ENCODE results near the gene RNASEH1.
"Not testable (repeated sequence)": the region's sequence is repeated elsewhere in the genome, so short reads cannot be mapped to it uniquely, and the experiment has no call there.

RNASEH1 gene

DNA sequence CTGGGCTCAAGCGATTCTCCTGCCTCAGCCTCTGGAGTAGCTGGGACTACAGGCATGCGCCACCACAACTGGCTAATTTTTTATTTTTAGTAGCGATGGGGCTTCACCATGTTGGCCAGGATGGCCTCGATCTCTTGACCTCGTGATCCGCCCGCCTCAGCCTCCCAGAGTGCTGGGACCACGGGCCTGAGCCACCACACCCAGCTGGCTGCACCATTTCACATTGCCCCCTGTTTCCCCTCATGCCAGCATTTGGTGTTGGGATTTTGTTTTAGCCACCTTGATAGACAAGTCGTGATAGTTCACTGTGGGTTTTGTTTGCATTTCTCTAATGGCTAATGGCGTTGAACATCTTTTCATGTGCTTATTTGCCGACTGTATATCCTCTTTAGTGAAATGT is 31.0 kb upstream of the RNASEH1 start:
- no peak for DNase-seq (ENCODE audit: low read depth)

DNA sequence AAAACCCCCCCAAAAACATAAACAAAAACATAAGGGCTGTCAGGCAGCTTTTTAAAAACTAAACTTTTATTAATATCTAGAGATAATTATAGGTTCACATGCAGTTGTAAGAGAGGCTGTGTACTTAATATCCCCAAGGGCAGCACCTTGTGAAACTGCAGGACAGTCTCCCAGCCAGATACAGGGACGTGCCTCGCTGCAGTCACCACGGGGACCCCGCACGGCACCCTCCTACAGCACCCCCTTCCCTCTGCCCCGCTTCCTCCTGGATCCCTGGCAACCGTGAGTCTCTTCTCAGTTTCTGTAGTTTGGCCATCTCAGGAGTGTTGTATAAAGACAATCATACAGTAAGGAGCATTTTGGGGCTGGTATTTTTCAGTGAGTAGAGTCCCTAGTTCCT is 30.0 kb upstream of the RNASEH1 start:
- DNase-seq (ENCODE audit: low read depth) = no peak

- no peak for DNase-seq (ENCODE audit: low read depth)
Observed at GRCh38 chr2:3587432-3587831, 29.3 kb upstream of the RNASEH1 start.

- no peak for DNase-seq (ENCODE audit: low read depth)
Observed at GRCh38 chr2:3587021-3587420, 28.9 kb upstream of the RNASEH1 start.

- DNase-seq (ENCODE audit: low read depth) = no peak
Observed at GRCh38 chr2:3586220-3586619, 28.1 kb upstream of the RNASEH1 start.

DNA sequence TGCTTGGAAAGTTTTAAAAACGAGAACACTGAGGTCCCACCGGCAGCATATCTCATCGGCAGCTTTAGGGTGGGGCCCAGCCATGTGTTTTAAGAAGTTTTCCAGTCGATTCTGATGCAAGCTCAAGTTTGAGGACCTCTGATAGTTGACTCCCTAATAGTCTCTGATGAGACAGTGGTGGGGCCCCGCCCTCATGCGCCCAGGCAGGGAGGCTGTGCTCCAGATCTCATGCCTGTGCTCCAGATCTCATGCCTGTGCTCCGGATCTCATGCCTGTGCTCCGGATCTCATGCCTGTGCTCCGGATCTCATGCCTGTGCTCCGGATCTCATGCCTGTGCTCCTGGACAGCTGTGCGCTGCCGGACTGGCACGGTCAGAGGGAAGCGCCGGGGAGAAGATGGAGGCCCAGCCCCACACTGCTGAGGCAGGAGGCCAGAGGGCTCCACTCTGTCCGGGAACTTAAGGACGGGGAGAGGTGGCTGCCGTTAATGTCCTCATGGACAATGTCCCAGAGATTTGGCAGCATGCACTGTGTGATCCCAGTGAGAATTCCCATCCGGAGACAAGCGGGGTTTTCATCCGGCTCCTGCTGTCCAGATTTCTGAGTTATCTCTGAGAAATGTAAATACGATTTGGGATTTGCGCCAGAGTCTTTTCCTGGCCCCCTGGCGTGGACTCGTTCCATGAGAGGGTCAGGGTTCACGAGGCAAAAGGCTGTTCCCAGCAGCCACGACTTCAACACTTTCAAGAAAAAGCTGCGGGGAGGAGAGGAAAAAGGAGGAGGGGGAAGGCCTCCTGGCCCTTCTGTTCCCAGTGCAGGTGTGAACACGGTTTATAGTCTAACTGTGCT is 27.4 kb upstream of the RNASEH1 start:
- DNase-seq (ENCODE audit: low read depth) = no peak

- DNase-seq (ENCODE audit: low read depth) = no peak
Observed at GRCh38 chr2:3584608-3585260, 26.6 kb upstream of the RNASEH1 start.

DNA sequence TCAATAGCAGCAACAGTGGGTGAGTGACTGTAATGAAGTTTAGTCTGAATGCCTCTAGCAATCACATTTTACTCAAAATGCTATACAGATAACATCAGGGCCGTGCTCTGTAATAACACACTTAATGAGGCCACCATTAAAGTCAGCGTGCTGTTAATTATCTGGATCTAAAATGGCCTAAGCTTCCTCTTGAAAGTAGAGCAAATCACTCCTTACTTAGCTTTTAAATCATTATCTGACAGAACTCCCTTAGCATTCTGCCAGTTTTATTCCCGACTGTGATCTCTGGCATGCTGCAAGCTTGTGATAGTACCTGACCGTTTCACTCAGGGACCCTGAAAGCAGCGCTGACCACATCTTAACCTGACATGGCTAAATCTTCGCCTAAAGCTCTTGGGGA is 25.9 kb upstream of the RNASEH1 start:
- no peak for DNase-seq (ENCODE audit: low read depth)

DNA sequence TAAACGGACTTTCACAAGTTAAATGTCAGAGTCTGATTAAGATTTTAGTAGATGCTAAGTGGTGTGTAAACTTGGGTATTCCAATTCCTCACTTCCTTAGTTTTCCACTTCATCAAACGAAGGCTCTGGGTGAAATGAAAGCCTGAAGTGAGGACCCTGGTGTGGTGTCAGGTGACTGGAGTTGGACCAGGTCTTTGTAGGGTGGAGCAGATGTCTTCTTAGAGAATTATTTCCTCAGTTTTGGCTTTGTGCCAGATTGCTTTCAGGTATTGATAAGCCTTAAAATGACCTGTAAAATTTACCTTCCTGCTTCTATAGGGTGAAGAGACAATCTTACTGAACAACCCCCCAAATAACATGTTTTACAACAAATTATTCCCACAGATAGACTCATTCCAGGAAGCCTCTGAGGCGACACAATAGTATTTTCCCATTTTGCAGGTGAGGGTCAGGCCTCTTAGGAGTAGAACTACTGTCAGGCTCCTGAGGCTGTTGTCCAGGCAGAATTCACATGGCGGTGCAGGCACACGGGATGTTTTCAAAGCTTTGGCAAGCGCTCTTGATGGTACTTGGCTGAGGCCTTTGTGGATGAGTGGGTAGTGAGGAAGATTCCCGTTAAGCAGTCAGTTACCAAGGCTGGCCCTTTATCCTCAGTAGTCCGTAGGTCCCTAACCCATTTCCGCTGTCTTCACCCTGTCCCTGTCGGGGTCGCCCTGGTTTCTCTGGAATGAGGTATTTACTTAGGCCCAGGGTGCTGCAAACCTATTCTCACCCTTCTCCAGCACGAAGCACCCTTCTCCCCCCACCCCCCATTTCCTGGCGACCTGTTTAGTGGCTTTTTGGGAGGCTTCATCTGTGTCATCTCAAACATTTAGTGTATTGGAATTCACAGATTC is 23.5 kb upstream of the RNASEH1 start:
- no peak for DNase-seq (ENCODE audit: low read depth)

GRCh38 chr2:3580449-3580848 is 22.3 kb upstream of the RNASEH1 start:
- no peak for DNase-seq (ENCODE audit: low read depth)

- DNase-seq (ENCODE audit: low read depth) = no peak
Observed at GRCh38 chr2:3578987-3579386, 20.9 kb upstream of the RNASEH1 start.

DNA sequence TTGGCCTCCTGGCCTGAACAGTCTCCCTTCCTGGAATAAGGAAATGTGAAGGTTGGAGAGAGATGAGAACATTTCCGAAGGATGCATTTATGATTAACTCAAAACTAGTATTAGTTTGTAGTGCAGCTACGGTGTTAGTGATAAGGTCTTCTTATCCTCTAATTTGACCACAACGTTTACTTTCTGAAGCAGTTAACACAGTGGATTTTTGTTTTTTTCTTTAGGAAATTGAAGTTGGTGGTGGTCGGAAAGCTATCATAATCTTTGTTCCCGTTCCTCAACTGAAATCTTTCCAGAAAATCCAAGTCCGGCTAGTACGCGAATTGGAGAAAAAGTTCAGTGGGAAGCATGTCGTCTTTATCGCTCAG is 18.1 kb upstream of the RNASEH1 start:
- DNase-seq (ENCODE audit: low read depth) = not testable (repeated sequence)

- DNase-seq (ENCODE audit: low read depth) = no peak
Observed at GRCh38 chr2:3575534-3576262, 17.6 kb upstream of the RNASEH1 start.

DNA sequence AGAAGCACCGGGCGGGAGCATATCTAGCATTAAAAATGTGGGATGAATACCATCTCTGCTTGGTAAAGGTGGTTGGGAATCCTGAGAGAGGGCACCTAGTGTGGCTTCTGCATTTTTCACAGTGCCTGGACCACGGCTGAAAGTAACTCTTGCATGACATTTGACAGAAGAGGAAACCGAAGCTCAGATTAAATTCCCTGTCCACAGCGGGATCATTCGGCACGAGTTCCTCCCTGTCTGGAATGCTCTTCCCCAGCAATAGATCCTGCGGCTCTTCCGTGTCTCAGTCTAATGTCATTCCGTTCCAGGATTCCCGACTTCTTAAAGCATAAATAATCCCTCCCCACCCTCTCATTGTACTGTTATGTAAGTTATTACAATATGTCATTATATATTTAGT is 16.0 kb upstream of the RNASEH1 start:
- DNase-seq (ENCODE audit: low read depth) = no peak

- no peak for DNase-seq (ENCODE audit: low read depth)
Observed at GRCh38 chr2:3572620-3573019, 14.5 kb upstream of the RNASEH1 start.

DNA sequence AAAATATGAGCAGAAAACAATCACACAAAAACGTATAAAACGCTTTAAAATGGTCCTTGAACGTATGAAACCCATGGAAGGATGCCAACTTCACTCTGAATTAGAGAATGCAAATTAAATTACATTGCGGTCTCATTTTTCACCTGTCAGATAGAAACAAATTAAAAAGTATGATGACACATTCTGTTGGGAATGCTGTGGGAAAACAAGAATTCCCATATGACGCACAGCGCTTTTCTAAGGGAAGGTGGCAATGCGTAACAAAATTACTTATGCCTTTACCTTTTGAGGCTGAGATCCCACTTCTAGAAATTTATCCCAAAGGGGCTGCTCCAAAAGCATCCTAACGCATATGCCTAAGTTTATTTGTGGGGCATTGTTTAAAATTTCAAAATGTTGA is 13.2 kb upstream of the RNASEH1 start:
- DNase-seq (ENCODE audit: low read depth) = no peak

GRCh38 chr2:3569656-3570055 is 11.5 kb upstream of the RNASEH1 start:
- not testable (repeated sequence) for DNase-seq (ENCODE audit: low read depth)

- DNase-seq (ENCODE audit: low read depth) = no peak
Observed at GRCh38 chr2:3566806-3567205, 8.7 kb upstream of the RNASEH1 start.

- no peak for DNase-seq (ENCODE audit: low read depth)
Observed at GRCh38 chr2:3565117-3565516, 7.0 kb upstream of the RNASEH1 start.

DNA sequence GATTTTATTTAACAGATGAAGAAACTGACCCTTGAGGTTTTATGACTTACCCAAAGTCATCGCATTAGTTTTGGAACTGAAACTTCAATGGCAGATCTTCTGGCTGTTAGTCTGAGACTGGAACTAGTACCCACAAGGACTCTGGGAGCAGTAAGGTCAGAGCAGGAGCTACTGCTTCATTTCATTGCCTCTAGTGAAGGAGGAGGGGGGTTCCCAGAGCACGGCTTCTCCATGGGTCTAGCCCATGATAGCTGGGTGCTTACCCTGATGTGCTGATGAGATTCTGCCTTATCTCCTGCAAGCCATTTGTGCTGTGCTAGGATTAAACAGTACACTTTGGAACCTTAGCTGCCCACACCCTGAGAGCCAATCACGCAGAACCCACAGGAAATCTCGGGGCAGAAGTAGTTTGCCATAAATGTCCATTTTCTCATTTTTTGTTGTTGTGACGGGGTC is 5.4 kb upstream of the RNASEH1 start:
- DNase-seq (ENCODE audit: low read depth) = no peak

- no peak for DNase-seq (ENCODE audit: low read depth)
Observed at GRCh38 chr2:3557639-3558204, 411 bp downstream of the RNASEH1 start.

GRCh38 chr2:3553946-3554345 is 4.2 kb downstream of the RNASEH1 start:
- DNase-seq (ENCODE audit: low read depth) = no peak
